NCI-H82 treated with DMSO at 0.1 percent for 48 hours (cell line): Measurements from ENCODE around the gene AXDND1.
"Not testable (repeated sequence)": the region's sequence is repeated elsewhere in the genome, so short reads cannot be mapped to it uniquely, and the experiment has no call there.

ENCODE experiments used
- DNase-seq: peaks from one replicate; lab custom pipeline; 2025; ENCODE audit not compliant: unreplicated experiment; lab: John Stamatoyannopoulos, UW

AXDND1 gene

GRCh38 chr1:179366093-179366800 is 476 bp downstream of the AXDND1 start:
- DNase-seq = no peak

- DNase-seq = peak; percentile 86
These were observed 4.1 kb downstream of the AXDND1 start for GRCh38 chr1:179369751-179370341.

GRCh38 chr1:179372160-179372559 is 6.4 kb downstream of the AXDND1 start:
- DNase-seq = no peak

GRCh38 chr1:179376223-179376622 is 10.5 kb downstream of the AXDND1 start:
- DNase-seq = no peak

GRCh38 chr1:179380299-179380698 is 14.5 kb downstream of the AXDND1 start:
- DNase-seq = no peak

- no peak for DNase-seq
These were observed 18.3 kb downstream of the AXDND1 start for GRCh38 chr1:179384027-179384426.

- DNase-seq = no peak
These were observed 19.7 kb downstream of the AXDND1 start for GRCh38 chr1:179385510-179385909.

GRCh38 chr1:179393721-179394120 is 27.9 kb downstream of the AXDND1 start:
- no peak for DNase-seq

GRCh38 chr1:179399399-179399798 is 33.6 kb downstream of the AXDND1 start:
- not testable (repeated sequence) for DNase-seq

GRCh38 chr1:179417760-179418159 is 52.0 kb downstream of the AXDND1 start:
- DNase-seq = not testable (repeated sequence)

GRCh38 chr1:179418706-179419105 is 52.9 kb downstream of the AXDND1 start:
- DNase-seq = not testable (repeated sequence)

- no peak for DNase-seq
These were observed 58.8 kb downstream of the AXDND1 start for GRCh38 chr1:179424610-179425009.

GRCh38 chr1:179425186-179425585 is 59.4 kb downstream of the AXDND1 start:
- no peak for DNase-seq

- DNase-seq = no peak
These were observed 71.4 kb downstream of the AXDND1 start for GRCh38 chr1:179437171-179437570.

- DNase-seq = not testable (repeated sequence)
These were observed 73.9 kb downstream of the AXDND1 start for GRCh38 chr1:179439646-179440045.

- DNase-seq = not testable (repeated sequence)
These were observed 74.5 kb downstream of the AXDND1 start for GRCh38 chr1:179440301-179440700.

GRCh38 chr1:179440971-179441370 is 75.2 kb downstream of the AXDND1 start:
- no peak for DNase-seq

- no peak for DNase-seq
These were observed 75.7 kb downstream of the AXDND1 start for GRCh38 chr1:179441501-179441900.

- not testable (repeated sequence) for DNase-seq
These were observed 77.1 kb downstream of the AXDND1 start for GRCh38 chr1:179442846-179443245.

GRCh38 chr1:179445593-179445992 is 79.8 kb downstream of the AXDND1 start:
- no peak for DNase-seq

GRCh38 chr1:179447489-179447888 is 81.7 kb downstream of the AXDND1 start:
- peak; percentile 11 for DNase-seq

- no peak for DNase-seq
These were observed 82.8 kb downstream of the AXDND1 start for GRCh38 chr1:179448437-179449149.
